ENCODE results near the gene UGDH.
"Not testable (repeated sequence)": the region's sequence is repeated elsewhere in the genome, so short reads cannot be mapped to it uniquely, and the experiment has no call there.

The UGDH gene

GRCh38 chr4:39495446-39496213 lies 31.6 kb downstream of the UGDH start:
- DNase-seq (ENCODE audit: low read depth, low spot score) = peak; percentile 3

- DNase-seq (ENCODE audit: low read depth, low spot score) = no peak
Observed at GRCh38 chr4:39494354-39494753, 32.9 kb downstream of the UGDH start.

- no peak for DNase-seq (ENCODE audit: low read depth, low spot score)
Observed at GRCh38 chr4:39490322-39490721, 36.9 kb downstream of the UGDH start.

- no peak for DNase-seq (ENCODE audit: low read depth, low spot score)
Observed at GRCh38 chr4:39486221-39486804, 40.9 kb downstream of the UGDH start.

GRCh38 chr4:39484582-39485272 lies 42.5 kb downstream of the UGDH start:
- DNase-seq (ENCODE audit: low read depth, low spot score) = no peak

GRCh38 chr4:39480902-39481695 lies 46.1 kb downstream of the UGDH start:
- DNase-seq (ENCODE audit: low read depth, low spot score) = no peak

- DNase-seq (ENCODE audit: low read depth, low spot score) = no peak
Observed at GRCh38 chr4:39480251-39480650, 47.0 kb downstream of the UGDH start.

- no peak for DNase-seq (ENCODE audit: low read depth, low spot score)
Observed at GRCh38 chr4:39476187-39476895, 50.9 kb downstream of the UGDH start.

- no peak for DNase-seq (ENCODE audit: low read depth, low spot score)
Observed at GRCh38 chr4:39472396-39472795, 54.8 kb downstream of the UGDH start.

GRCh38 chr4:39470402-39470801 lies 56.8 kb downstream of the UGDH start:
- DNase-seq (ENCODE audit: low read depth, low spot score) = no peak

- DNase-seq (ENCODE audit: low read depth, low spot score) = peak; percentile 90
Observed at GRCh38 chr4:39469429-39470077, 57.7 kb downstream of the UGDH start.

- no peak for DNase-seq (ENCODE audit: low read depth, low spot score)
Observed at GRCh38 chr4:39467464-39467863, 59.8 kb downstream of the UGDH start.

GRCh38 chr4:39466747-39467146 lies 60.5 kb downstream of the UGDH start:
- DNase-seq (ENCODE audit: low read depth, low spot score) = no peak

GRCh38 chr4:39464886-39465501 lies 62.2 kb downstream of the UGDH start:
- DNase-seq (ENCODE audit: low read depth, low spot score) = peak; percentile 71

GRCh38 chr4:39458505-39459300 lies 68.5 kb downstream of the UGDH start, which contains the start of the genes LIAS and RPL9:
LIAS (plus strand) TSS chr4:39459056; CDS start chr4:39459118, 62 bp downstream.
RPL9 (minus strand) TSS chr4:39458922; CDS start chr4:39458439, 483 bp downstream.
- DNase-seq (ENCODE audit: low read depth, low spot score) = peak; percentile 99

- not testable (repeated sequence) for DNase-seq (ENCODE audit: low read depth, low spot score)
Observed at GRCh38 chr4:39458161-39458504, 69.1 kb downstream of the UGDH start.

- no peak for DNase-seq (ENCODE audit: low read depth, low spot score)
Observed at GRCh38 chr4:39456946-39457763, 70.1 kb downstream of the UGDH start.

GRCh38 chr4:39455486-39455885 lies 71.8 kb downstream of the UGDH start:
- no peak for DNase-seq (ENCODE audit: low read depth, low spot score)

GRCh38 chr4:39453738-39454137 lies 73.5 kb downstream of the UGDH start:
- no peak for DNase-seq (ENCODE audit: low read depth, low spot score)
